Smooth muscle cell of the brain vasculature (primary cell): ENCODE measurements around the gene GNB1L.
A peak's percentile ranks its signal among the peaks of the same experiment; 100 is the strongest.

Experiments used
- DNase-seq: peaks from one replicate; pipeline ENCODE4 v3.0.0-alpha.2; 2012; ENCODE audit warnings: low read depth, low spot score

The GNB1L gene

DNA sequence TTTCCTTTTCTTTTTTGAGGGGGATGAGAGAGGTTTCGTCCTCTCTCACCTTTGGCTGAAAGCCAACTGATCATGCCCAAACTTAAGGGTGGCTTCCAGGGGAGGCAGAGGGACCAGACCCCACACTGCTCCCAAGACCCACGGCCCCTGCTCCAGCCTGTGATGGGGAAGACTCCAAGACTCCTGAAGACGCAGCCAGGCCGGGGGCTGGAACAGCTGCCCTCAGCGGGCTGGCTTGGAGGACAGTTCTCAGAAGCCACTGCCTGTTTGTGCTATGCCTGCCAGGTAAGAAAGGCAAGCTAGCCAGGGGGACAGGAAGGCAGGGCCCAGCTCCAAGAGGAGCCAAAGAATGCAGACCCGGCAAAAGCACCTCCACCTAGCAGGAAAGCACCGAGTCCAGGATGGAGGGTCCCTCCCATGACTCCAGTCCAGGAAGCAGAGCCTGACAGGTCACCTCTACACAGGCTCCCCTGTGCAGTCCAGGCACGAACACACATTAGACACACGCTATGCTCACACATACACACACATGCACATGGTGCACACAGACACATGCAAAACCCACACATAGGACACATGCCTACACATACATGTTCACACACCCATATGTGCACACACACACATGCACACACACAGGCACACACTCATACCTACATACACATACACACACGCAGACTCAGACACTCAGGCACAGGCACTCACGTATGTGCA is 31.3 kb downstream of the GNB1L start:
- no peak for DNase-seq

DNA sequence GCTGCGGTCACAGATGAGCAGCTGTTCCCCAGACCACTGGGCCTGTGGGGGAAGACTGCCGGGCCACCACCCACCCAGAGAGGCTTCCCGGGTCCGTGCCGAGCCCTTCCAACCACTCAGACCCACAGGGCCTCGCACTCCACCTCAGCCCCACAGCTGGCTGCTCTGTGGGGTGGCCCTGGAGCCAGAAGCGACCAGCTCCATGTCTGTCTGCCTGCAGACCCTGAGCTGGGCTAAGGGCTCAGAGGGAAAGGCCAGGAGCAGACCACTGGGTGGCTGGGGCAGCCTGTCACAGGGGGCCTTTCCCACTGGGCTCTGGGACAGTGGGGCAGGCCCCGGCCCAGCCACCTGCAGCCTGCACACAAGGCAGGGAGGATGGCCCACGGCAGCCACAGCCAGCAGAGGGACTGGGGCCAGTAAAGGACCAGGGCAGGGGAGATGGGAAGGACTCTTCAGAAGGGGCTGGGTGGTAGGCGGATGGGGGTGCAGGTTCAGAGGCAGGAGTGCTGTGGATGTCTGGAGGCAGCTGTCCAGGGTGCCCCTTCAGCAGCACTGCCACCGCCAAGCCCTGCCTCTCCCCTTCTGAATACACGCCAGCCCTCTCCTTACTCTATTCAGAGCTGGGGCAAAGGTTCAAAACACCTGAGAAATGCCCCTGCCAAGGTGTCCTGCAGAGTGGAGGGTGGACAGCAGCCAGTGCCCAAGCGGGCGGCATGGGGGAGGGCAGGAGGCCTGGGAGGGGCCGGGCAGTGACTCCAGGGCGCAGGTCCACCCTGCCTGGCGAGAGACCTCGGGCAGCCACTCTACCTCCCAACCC is 32.2 kb downstream of the GNB1L start:
- no peak for DNase-seq

DNA sequence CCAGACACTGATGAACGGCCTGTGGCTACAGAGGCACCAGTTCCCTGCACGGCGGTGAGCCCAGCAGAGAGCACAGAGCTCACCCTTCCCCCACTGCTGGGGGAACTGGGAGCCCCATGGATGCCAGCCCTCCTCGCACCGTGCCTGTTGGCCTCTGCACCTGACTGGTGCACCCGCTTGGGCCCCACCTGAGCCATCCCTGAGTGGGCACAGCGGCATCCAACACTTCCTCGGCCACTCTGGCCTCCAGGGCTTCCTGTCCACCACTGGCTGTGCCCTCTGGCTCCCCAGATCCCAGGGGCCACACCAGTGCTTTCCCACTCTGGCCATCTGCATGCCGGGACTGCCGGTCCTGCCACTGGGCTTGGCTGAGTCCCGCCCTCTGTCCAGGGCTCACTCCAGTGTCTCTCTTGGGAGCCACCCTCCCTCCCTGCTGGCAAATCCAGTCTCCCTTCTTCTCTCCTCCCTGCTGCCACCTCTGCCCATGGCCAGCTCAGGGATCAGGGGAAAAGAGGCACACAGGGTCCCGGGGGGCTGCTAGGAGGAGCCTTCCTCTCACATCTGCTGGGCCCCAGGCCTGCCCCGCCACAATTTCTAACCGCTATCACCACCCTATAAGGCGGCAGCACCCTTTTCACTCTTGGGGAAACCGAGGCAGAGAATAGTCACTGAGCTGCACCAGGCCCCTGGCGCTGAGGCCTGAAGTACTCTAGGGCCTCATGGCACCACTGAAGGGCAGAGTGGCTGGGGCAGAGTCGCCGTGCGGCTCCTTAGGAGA is 33.0 kb downstream of the GNB1L start:
- DNase-seq, result no peak

DNA sequence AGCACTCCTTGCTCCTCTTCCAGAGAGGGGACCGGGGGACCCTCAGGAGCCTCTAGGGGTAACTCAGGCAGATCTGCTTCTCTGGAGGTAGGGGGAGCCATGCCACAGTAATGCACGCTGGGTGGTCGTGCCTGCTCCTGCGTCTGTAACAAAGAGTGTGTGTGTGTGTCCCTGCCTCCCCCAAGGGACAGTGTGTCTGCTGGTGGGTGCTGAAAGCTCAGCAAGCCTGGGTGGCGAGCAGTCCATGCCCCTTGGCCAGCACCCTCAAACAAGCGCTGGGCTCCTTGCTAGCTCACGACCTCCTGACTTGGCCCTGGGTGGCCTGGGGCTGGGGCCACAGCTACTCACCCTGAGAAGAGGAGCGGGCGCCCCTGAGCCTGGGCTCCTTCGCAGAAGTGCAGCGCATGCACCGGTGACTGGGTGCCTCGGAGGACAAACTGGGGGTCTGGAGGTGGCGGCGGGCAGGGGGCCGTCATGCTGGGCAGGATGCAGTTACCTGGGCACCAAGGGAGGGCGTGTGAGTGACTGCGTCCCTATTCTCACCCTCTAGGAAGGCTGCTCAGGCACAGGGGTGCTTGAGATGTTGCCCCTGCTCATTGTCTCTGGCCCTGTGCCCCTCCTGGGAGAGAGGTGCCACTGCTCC is 33.7 kb downstream of the GNB1L start:
- DNase-seq, result no peak

DNA sequence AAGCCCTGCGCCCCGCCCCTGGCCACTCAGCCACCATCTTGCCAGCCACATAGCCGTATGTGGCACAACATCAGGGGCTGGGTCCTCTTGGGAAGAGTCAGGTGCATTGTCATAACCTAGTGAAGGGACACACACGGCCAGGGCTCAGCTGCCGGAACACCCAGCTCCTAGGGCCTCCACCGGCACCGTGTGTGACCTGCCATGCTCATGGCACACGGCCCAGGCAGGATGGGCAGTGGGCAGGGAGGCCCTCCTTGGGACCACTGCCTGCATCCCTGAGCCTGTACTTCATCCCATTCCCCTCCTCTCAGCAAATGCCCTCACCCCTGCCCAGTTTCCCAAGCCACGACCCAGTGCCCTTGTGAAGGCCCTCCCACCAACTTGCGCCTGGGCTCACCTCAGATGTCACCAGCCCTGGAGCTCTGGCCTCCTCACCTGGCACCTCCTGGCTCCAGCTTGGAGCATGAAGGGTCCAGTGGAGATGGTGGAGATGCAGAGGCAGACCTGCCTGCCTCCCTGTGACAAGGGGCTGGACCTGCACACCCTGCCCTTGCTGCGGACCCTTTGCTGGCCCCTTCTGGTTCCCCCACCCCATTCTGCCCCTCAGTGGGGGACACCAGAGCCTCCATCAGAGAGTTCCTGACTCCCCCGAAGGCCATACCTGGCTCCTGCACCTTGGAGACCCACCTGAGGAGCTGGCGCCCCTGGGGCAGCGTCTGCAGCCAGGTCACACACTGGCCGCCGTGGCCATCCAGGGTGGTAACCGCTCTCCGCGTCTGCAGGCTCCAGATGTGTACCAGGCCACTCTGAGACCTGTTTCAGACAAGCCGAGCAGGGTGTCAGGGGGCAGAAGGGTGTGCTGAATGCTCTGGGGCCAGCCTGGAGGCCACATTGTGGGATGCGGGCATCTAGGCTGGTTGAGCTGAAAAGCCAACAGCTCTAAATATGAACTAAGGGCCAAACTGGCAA is 34.5 kb downstream of the GNB1L start:
- no peak for DNase-seq

DNA sequence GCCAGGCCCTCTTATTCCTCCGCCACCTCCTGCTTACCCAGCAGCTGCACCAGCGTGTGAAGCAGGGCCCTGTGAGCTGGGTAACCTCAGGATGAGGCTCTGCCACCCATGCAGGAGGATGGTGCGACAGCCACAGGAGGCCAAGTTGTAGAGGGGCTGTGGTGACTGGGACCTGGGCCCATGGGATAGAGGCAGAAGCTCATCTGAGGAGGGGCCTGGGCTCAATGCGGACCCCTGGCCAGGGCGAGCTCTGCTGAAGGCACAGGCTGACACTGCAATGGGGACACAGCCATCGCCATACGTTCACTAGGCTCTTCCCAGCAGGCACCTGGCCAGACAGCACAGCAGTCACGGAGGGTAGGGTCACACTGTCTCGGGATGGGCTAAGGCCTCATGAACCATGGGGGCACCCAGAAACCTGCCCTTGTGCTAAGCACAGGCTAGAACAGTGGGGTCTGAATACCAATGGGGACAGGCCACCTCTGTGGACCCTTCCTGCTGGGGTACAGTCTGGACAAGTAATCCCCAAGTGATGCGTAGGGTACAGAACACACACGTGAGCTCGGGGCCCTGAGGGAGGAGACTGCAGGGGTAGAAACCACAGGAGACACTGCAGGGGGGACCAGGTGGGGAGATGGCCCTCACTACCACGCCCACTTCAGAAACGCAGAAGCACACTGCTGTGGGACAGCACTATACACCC is 35.3 kb downstream of the GNB1L start:
- DNase-seq, result no peak

DNA sequence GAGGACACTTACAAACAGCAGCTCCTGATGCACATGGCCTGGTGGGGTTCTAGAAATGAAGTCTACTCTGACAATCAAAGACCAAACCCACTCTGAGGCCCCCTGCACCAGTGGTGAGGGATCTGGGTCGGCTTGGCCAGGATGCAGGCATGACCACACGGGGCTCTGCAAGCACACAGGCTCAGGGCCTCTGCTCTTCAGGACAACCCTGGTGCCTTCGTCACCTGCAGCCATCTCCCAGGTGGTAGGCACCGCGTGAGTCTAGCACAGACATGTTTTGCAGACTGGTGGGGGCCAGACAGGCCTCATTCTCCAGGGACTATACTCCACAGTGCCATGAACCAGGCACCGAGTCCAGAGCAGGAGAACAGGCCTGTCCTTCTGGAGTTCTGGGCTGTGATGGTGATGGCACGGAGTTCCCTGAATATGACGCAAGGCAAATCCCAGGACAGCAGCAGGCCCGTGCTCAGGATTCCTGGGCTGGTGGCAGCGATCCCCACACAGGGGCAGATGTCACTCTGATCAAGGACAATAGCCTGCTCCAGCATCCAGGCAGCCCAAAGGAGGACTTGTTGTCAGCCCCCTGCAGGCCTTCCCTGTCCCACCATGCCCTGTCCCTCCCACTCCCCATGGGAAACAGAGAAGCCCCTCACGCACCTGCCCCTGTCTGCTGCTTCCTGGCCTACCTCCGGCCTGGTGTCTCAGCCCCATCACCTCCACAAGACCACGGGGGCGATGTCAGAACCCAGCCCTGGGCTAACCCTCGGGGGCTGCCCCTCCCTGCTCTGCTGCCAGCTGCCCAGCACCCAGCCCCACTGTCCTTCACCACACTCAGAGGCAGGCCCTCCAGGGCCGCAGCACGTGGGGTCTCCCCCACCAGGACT is 36.1 kb downstream of the GNB1L start:
- DNase-seq, result no peak

DNA sequence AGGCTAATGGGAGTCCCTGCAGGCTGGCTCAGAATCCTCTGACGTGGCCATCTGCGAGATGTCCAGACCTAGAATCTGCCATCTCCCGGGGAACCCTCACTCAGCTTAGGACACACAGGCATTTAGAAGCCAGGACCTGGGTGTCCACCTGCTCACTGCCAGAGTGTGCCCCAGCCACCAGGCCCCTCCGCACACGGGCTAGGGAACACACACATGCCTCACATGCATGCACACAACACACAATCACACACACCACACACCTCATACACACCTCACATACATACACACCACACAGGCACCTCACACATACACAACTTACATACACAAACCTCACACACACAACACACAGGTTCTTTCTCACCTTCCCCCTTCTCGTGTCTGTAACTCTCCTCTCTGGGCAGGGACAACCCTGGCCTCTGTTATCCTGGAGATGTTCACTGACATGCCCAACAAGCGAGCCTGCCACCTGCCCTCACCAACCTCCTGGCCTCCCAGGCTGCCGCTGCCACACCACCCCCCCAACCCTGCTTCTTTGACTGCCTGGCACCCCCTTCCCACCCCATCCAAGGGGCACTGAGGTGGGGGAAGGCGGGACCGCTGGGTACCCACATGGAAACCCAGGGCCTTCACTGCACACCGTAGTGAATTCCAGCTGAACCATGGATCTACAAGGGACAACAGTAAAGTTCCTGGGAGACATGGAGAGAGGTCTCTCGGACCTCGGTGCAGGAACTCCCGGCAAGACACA is 38.1 kb downstream of the GNB1L start:
- DNase-seq, result no peak

DNA sequence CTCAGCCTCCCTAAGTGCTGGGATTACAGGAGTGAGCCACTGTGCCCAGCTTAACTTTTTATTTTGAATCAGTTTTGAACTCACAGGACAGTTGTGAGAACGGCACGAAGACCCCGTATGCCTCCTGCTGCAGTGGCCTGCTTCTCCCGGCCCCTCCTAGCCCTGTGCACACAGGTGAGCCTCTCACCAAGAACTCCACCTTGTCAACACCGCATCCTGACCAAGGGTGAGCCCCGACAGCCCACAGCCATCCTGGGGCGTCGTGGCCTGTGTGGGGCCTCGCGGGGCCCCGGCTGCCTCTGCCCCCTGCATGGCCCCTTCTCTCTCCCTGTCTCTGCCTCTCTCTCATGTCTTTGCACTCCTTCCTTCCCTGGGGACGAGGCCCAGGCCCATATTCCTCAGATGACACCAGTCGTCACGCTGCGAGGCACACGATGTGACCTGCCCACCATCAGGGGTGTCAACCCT is 38.8 kb downstream of the GNB1L start:
- DNase-seq, result no peak

DNA sequence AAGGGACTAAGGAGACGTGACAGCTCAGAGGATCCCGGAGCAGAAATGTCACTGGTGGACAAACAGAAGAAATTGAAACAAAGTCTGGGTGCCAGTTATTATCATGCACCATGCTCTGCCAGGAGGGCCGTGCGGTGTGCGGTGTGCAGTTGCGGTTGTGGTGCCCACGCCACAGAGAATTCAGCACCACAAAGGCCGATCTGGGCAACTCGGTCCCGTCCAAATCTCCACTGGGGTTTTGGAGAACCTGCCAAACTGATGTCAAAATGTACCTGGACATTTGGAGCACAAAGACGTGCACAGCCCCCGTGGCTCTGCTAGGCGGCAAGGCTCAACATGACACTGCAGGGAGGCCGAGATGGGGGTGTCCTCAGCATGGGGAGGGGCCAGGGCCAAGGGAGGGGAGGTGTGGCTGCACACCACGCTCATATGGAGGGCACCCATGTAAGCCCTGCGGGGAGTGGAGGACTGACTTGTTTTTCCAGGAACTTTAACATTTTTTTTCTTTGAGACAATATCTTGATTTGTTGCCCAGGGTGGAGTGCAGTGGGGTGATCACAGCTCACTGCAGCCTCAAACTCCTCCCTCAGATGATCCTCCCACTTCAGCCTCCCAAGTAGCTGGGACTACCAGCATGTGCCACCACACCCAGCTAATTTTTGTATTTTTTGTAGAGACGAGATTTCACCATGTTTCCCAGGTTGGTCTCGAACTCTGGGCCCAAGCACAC is 39.4 kb downstream of the GNB1L start:
- no peak for DNase-seq

DNA sequence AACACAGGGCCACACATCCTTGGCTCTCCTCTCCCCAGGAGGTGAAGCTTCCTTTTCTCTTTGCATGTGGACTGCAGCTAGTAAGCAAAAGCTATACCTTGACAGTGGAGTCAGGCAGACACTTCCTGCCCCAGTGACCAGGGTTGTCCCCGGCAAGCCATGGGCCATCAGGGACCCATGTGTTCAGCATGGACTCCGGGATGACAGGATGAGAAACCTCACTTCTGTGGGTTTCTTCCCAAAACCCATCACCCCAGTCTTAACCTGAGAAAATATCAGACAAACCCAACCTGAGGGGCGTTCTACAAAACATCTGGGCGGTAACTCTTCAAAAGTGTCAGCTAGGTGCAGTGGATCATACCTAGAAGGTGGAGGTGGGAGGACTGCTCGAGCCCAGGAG is 40.2 kb downstream of the GNB1L start:
- DNase-seq, result no peak

DNA sequence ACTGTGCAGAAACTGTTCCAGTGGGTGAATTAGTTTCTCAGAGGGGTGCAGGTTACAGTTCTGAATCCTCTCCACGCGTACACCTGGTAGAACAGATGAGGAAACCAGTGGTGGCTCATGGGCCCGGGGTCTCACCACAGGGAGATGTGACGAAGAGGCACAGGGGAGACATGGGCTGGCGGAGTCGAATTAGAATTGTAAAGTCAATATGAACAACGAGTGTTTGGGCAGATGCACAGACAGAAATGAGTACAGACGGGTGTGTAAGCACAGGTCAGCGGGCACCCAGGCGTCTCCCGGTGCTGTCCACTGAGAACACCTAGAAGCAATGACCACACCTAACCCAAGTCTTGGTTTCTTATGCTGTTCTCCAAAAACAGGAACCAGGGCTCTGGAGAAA is 41.8 kb downstream of the GNB1L start:
- no peak for DNase-seq

DNA sequence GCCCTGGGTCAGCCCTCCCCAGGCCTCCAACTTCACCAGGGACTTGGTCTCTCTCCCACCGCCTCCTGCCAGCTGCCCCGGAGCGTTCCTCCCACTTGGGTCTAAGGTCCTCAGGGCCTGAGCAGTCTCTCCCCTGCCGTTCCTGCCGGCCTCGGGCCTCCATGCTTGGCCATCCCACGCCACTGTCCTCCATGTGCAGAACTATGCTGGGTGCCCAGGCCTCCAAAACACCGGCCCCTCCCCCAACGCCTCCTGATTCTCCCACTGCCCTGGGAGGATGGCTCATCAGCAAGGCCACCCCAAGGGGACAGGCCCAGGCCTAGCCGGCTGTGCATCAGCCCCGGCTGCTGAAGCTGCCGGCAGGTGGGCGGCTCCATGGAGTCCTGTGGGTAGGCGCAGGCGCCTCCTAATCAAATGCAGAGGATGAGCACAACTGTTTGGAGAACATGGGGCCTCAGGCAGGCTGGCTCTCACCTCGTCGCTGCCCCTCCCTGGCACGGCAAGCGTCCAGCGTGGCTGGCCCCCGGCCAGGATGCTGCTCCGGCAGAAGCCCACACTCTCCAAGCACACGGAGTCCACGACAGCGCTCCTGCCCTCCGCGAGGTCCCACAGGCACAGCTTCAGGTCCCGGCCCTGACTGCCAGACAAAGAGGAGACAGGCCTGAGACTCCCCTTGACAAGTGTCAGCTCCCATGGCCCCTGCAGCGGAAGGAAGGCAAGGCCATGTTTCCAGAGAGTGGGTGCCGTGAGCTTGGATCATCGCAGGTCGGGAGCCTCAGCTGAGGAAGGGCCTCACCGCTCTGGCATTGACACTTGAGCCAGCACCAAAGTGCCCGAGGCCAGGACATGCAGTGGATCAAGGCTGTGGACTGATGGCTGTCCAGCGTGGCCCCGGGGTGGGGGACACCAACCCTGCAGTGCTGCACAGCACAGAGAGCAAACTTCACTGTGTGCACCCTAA is 42.6 kb downstream of the GNB1L start:
- DNase-seq, result no peak

DNA sequence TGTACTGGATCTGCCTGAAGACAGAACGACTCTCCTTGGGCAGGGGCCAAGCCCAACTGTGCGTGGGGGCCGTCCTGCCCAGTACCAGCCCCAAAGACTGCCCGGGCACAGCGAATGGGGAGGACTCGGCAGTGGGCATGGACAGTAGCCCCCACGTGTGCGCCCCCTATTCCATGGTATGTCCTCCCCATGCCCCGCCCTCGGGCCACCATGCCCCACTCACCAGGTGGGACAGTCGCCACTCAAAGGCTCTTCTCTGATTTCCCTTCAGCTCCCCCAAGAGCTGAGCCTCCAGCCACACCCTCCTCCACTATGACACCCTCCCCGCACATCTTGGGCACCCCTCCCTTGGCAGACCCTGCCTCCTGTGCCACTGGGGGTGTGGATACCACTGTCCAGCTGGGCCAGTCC is 43.5 kb downstream of the GNB1L start:
- no peak for DNase-seq

DNA sequence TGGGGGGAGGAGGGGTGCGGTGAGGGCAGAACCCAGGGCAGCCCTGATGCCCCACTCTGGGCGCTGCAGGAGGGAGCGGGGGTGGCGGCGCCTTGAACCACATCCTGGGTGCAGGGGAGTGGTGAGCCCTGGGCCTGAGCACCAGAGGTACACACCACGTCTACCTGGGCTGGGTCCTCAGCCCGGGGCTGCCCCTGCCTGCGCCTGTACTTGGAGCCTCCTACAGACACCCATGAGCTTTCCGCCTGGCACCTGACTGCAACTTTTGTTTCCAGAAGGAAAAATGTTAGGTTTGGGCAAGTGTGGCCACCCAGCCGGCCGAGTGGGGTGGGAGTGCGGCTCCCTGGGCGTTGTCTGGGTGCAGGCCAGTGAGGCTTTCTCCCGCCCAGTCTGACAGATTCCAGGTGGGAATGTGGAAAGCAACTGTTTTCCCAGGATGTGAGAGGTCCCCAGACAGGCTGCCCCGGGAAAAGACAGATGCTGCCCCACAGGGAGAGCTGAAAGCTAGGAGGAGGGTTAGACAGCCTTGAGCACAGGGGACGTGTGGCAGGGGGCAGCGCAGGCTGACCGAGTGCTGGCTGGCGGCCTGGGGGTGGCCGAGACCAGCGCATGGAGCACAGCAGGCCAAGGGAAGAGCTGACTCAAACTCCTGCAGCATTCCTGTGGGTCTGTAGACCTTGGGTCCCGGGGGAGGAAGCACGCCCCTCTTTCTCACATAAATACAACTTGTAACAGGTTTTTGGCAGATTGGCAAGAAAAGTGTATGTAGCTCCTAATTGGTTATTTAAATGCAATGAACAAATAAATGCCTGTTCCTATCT is 44.1 kb downstream of the GNB1L start:
- DNase-seq, result peak; percentile 28

DNA sequence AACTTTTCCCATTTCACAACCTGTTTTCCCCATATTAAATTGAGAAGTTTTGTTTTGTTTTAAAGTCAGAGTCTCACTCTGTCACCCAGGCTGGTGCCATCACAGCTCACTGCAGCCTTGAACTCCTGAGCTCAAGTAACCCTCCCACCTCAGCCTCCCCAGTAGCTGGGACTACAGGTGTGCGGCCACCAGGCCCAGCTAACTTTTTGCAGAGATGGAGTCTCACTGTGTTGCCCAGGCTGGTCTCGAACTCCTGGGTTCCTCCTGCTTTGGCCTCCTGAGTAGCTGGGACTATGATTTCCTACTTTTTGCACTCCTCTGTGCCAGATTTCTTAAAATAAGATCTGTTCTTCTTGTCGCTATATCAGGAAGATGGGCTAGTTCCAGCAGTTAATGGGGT is 44.9 kb downstream of the GNB1L start:
- no peak for DNase-seq
